BLaER1 treated with 17β-estradiol and CSF1 and Interleukin-3, amounts not matched to agents 10 nM and 100 nM (cell line): ENCODE measurements around the gene GTF3C1.

ENCODE experiments used
- H3K27ac ChIP-seq, 11 experiments: shearing (Covaris generic); formaldehyde crosslinking; 2 replicates each; pipeline ENCODE4 v1.8.1; 2022
- H3K27me3 ChIP-seq, 11 experiments: shearing (Covaris generic); formaldehyde crosslinking; 2 replicates each; pipeline ENCODE4 v1.8.1; 2022
- H3K36me3 ChIP-seq, 11 experiments: shearing (Covaris generic); formaldehyde crosslinking; 2 replicates each; pipeline ENCODE4 v1.8.1; 2022
- H3K4me1 ChIP-seq, 10 experiments: shearing (Covaris generic); formaldehyde crosslinking; 2 replicates each; pipeline ENCODE4 v1.8.1; 2022
- H3K4me2 ChIP-seq, 11 experiments: shearing (Covaris generic); formaldehyde crosslinking; 2 replicates each; pipeline ENCODE4 v1.8.1; 2022
- H3K4me3 ChIP-seq, 10 experiments: shearing (Covaris generic); formaldehyde crosslinking; 2 replicates each; pipeline ENCODE4 v1.8.1; 2022
- H3K9ac ChIP-seq, 11 experiments: shearing (Covaris generic); formaldehyde crosslinking; 2 replicates each; pipeline ENCODE4 v1.8.1; 2022
- H3K9me3 ChIP-seq, 11 experiments: shearing (Covaris generic); formaldehyde crosslinking; replicated peaks in 1 of 11; 2 replicates each; pipeline ENCODE4 v1.8.1; 2022
- H4K20me1 ChIP-seq, 11 experiments: shearing (Covaris generic); formaldehyde crosslinking; 2 replicates each; pipeline ENCODE4 v1.8.1; 2022
- Cebpa-rat ChIP-seq, 11 experiments: shearing (Covaris generic); IDR thresholded peaks; 2 replicates each; pipeline ENCODE4 v1.8.1; 2022

GTF3C1 gene

DNA sequence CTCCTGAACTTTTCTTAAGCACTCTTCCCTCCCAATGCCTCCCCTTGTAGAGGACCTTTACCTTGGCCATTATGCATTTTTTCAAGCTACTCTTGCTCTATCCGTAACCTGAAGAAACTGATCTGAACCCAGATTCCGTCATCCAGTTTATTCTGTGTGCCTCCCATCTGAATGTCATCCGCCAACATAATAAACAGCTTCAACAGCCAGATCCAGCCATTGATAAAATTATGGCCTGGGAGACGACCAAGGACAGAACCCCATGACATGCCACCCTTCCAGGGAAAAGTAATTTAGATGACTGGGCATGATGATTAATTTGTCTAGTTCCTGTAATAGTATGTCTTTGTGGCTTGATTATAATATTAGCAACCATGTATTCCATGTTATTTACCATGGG lies 42.1 kb upstream of the GTF3C1 start:
- H3K4me2 ChIP-seq: no peak overlapping the region
- TF ChIP-seq Cebpa-rat (IDR thresholded peaks at IDR 0.05): no peak
- H3K27me3 ChIP-seq: no peaks in the 10 kb centered on the region
- H3K4me3 ChIP-seq: no peak overlapping the region
- peaks cover 0 to 41% (median 10%) of the 10 kb centered on the region in 11 experiments; a peak in 10 of 22 replicates for H3K36me3 ChIP-seq
- H3K9me3 ChIP-seq: peaks cover 11 to 22% (median 13%) of the 10 kb centered on the region in 11 experiments
- H4K20me1 ChIP-seq: peaks cover 0 to 8% (median 0%) of the 10 kb centered on the region in 11 experiments; a peak in 1 of 22 replicates
- H3K4me1 ChIP-seq: peaks cover 0 to 5% (median 0%) of the 10 kb centered on the region in 10 experiments; a peak in 5 of 20 replicates
- H3K9ac ChIP-seq: no peak overlapping the region
- H3K27ac ChIP-seq: no peak overlapping the region

DNA sequence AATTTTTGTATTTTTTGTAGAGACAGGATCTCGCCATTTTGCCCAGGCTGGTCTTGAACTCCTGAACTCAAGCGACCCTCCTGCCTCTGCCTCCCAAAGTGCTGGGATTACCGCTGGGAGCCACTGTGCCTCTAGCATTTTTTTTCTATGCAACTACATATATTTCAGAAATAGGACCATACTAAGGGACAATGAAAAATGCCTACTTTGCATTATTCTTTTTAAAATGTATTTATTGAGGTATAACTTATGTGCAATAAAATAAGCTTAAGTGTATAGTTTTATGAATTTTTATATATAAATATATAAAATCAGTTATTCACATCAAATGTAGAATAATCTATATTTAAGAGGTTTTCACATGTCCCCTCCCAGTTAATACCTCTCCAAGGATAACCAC lies 38.3 kb upstream of the GTF3C1 start:
- Histone ChIP-seq H4K20me1 (no peaks in the 10 kb centered on the region), H3K4me2 (no peak overlapping the region), H3K27ac (no peak overlapping the region), H3K9me3 (peaks cover 11 to 25% (median 19%) of the 10 kb centered on the region in 11 experiments), H3K9ac (no peak overlapping the region), H3K4me1 (peaks cover 0 to 9% (median 0%) of the 10 kb centered on the region in 10 experiments; a peak in 4 of 20 replicates), H3K27me3 (no peaks in the 10 kb centered on the region), H3K4me3 (no peak overlapping the region), H3K36me3 (peaks cover 3 to 59% (median 22%) of the 10 kb centered on the region in 11 experiments; a peak in 15 of 22 replicates)
- no peak for TF ChIP-seq Cebpa-rat (IDR thresholded peaks at IDR 0.05)

DNA sequence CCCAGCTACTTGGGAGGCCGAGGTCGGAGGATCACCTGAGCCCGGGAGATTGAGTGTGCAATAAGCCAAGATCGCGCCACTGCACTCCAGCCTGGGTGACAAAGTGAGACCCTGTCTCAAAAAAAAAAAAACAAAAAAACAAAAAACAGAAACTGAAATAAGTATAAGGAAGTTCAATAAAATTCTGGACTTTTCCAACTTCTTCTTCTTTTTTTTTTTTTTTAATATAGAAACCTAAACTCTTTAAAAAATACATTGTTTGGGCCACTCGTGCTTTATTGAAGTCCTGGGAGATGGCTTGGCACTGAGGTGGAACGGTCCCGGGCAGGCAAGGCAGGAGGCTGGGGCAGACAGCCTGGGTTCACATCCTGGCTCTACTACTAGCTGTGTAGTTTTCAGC lies 37.0 kb upstream of the GTF3C1 start:
- TF ChIP-seq Cebpa-rat (IDR thresholded peaks at IDR 0.05): no peak
- Histone ChIP-seq H3K4me2 (peak overlapping the region in 2 of 11 experiments; percentile 33 to 53; a peak in 3 of 22 replicates), H4K20me1 (0 out of 22 replicates have a peak, but pooled peaks cover 0 to 4% (median 0%) of the 10 kb centered on the region in 11 experiments), H3K4me3 (no peak overlapping the region), H3K27ac (no peak overlapping the region), H3K9me3 (peaks cover 11 to 25% (median 19%) of the 10 kb centered on the region in 11 experiments), H3K27me3 (no peaks in the 10 kb centered on the region), H3K9ac (no peak overlapping the region), H3K36me3 (peaks cover 3 to 64% (median 27%) of the 10 kb centered on the region in 11 experiments; a peak in 15 of 22 replicates), H3K4me1 (peaks cover 0 to 9% (median 0%) of the 10 kb centered on the region in 10 experiments; a peak in 4 of 20 replicates)

DNA sequence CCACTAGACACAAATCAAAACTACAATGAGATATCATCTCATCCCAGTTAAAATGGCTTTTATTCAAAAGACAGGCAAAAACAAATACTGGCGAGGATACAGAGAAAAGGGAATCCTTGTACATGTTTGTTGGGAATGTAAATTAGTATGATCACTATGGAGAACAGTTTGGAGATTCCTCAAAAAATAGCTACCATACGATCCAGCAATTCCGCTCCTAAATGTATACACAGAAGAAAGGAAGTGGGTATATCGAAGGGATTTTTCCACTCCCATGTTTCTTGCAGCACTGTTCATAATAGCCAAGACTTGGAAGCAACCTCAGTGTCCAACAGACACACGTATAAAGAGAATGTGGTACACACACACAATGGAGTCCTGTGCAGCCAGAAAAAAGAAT lies 35.5 kb upstream of the GTF3C1 start:
- Histone ChIP-seq H3K4me2 (no peak overlapping the region), H3K36me3 (peaks cover 3 to 62% (median 28%) of the 10 kb centered on the region in 11 experiments; a peak in 15 of 22 replicates), H3K4me3 (no peak overlapping the region), H3K27me3 (no peaks in the 10 kb centered on the region), H3K4me1 (peaks cover 0 to 9% (median 0%) of the 10 kb centered on the region in 10 experiments; a peak in 4 of 20 replicates), H4K20me1 (0 out of 22 replicates have a peak, but pooled peaks cover 0 to 4% (median 0%) of the 10 kb centered on the region in 11 experiments), H3K27ac (no peak overlapping the region), H3K9me3 (peaks cover 11 to 25% (median 17%) of the 10 kb centered on the region in 11 experiments), H3K9ac (no peak overlapping the region)
- TF ChIP-seq Cebpa-rat (IDR thresholded peaks at IDR 0.05): no peak

DNA sequence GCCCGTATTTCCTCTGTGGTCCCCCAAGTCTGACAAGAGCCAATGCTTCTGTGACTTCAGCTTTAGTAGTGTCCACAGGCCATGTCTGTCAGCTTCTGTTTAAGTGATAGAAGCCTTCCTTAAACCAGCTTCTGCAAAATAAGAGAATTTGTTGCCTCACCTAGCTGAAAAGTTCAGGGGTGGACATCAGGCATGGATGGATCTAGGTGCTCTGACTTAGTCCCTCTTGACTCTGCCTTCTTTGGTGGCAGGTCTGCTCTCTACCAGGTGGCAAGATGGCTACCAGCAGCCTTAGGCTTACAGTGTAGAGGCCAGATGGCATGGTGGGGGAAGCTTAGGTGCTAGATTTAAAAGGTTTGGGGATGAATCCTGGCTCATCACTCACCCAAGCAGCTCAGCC lies 33.9 kb upstream of the GTF3C1 start:
- no peak overlapping the region for H3K4me2 ChIP-seq
- H3K9ac ChIP-seq: no peak overlapping the region
- no peak for TF ChIP-seq Cebpa-rat (IDR thresholded peaks at IDR 0.05)
- peaks cover 0 to 14% (median 2%) of the 10 kb centered on the region in 11 experiments; a peak in 6 of 22 replicates for H3K9me3 ChIP-seq
- no peak overlapping the region for H3K27ac ChIP-seq
- H3K4me3 ChIP-seq: no peak overlapping the region
- H4K20me1 ChIP-seq: 0 out of 22 replicates have a peak, but pooled peaks cover 0 to 4% (median 0%) of the 10 kb centered on the region in 11 experiments
- H3K4me1 ChIP-seq: peaks cover 0 to 9% (median 0%) of the 10 kb centered on the region in 10 experiments; a peak in 4 of 20 replicates
- no peaks in the 10 kb centered on the region for H3K27me3 ChIP-seq
- H3K36me3 ChIP-seq: peaks cover 0 to 55% (median 24%) of the 10 kb centered on the region in 11 experiments; a peak in 14 of 22 replicates

DNA sequence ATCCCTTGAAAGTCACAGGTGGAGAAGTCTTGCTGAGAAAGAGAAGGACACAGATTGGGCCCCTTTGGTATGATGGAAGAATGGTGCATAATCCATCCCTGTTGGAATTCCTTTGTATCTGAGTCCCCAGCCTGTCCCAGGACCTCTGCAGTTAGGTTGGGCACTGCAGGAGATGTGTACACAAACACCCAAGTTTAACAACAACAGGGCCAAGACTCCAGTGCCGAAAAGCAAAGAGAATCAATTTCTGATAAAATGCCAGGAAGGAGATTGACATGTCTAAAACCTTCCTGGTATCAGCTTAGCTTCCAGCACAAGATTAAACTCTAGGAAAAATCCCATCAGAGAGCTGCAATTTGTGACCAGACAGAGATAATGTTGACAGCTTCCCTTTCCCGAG lies 33.2 kb upstream of the GTF3C1 start:
- Histone ChIP-seq H3K4me3 (no peak overlapping the region), H3K36me3 (peaks cover 0 to 55% (median 24%) of the 10 kb centered on the region in 11 experiments; a peak in 14 of 22 replicates), H3K27ac (no peak overlapping the region), H3K27me3 (no peaks in the 10 kb centered on the region), H3K4me1 (peaks cover 0 to 9% (median 0%) of the 10 kb centered on the region in 10 experiments; a peak in 4 of 20 replicates), H3K9me3 (peaks cover 0 to 14% (median 0%) of the 10 kb centered on the region in 11 experiments; a peak in 3 of 22 replicates), H4K20me1 (0 out of 22 replicates have a peak, but pooled peaks cover 0 to 4% (median 0%) of the 10 kb centered on the region in 11 experiments), H3K9ac (no peak overlapping the region), H3K4me2 (no peak overlapping the region)
- TF ChIP-seq Cebpa-rat (IDR thresholded peaks at IDR 0.05): no peak

DNA sequence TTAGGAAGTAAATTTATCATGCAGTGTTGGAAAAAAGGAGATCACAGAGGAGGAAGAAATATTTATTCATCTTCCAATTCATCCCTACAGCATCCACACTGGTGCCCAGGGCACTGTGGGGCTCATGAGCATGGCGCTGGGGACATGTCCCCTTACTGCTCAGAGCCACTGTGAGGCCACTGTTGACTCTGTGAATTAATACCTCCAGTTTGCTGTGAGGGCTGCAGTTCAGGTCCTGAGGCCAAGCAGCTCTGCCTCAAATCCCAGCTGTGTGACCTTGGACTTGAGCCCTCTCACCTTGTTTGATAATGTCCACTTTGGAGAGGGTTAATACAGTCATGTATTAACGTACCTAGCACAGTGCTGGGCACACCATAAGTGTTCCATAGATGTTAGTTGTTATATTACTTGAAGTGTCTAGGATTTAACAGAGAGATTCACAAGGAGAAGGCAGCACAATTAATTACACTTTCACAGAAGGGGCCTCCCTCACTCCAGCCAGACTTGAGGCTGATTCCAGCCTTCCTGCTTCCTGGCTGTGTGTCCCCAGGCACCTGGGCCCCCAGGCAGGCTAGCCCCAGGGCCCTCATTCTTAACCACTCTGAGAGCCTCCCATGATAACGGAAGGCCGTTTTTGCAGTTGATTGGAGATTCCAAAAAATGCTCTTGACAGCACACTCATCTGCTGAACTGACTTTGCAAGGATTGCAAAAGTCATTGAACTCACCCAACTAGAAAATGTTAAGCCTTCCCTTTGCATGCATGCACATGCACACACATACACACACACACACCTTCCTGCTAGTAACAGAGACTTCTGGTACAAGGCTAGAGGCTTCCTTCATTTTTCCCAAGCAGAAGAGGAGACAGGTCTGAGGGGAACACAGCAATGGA lies 29.6 kb upstream of the GTF3C1 start:
- Histone ChIP-seq H3K4me1 (0 out of 20 replicates have a peak, but pooled peaks cover 0 to 4% (median 0%) of the 10 kb centered on the region in 10 experiments), H3K9ac (no peak overlapping the region), H3K27ac (no peak overlapping the region), H3K36me3 (peaks cover 0 to 63% (median 16%) of the 10 kb centered on the region in 11 experiments; a peak in 13 of 22 replicates), H4K20me1 (peaks cover 0 to 7% (median 0%) of the 10 kb centered on the region in 11 experiments; a peak in 2 of 22 replicates), H3K4me2 (no peak overlapping the region), H3K27me3 (no peaks in the 10 kb centered on the region), H3K9me3 (0 out of 22 replicates have a peak, but pooled peaks cover 0 to 7% (median 0%) of the 10 kb centered on the region in 11 experiments), H3K4me3 (no peak overlapping the region)
- no peak for TF ChIP-seq Cebpa-rat (IDR thresholded peaks at IDR 0.05)

DNA sequence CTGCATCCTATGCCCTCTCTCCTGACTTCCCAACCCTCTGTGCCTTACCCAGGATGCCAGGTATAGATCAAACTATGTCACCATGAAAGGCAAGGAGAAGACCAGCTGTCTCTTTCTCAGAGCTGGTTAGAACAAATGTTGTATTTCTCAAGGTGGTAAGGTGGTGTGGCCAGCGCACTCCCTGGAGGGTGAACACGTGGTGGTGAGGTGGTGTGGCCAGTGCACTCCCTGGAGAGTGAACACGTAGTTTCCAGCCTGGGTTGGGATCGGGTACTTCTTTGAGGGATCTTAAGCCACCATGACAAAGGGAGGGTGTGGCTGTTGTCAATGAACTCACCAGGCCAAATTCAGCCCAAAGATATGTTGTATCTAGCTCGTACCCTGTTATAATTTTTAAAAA lies 27.0 kb upstream of the GTF3C1 start:
- no peak overlapping the region for H3K4me3 ChIP-seq
- H3K36me3 ChIP-seq: peaks cover 0 to 46% (median 4%) of the 10 kb centered on the region in 11 experiments; a peak in 8 of 22 replicates

More for the DNA sequence above, 27.0 kb upstream of the GTF3C1 start:
- Histone ChIP-seq H3K4me1 (0 out of 20 replicates have a peak, but pooled peaks cover 0 to 4% (median 0%) of the 10 kb centered on the region in 10 experiments), H3K27me3 (no peaks in the 10 kb centered on the region), H3K9ac (no peak overlapping the region), H3K27ac (no peak overlapping the region), H4K20me1 (peaks cover 0 to 7% (median 0%) of the 10 kb centered on the region in 11 experiments; a peak in 3 of 22 replicates), H3K9me3 (no peaks in the 10 kb centered on the region), H3K4me2 (no peak overlapping the region)
- no peak for TF ChIP-seq Cebpa-rat (IDR thresholded peaks at IDR 0.05)
